CD14-positive monocyte (primary cell): ENCODE measurements around the gene TMED8. TPM values are rescaled to one million over a fixed set of nuclear protein-coding genes. Genes with fewer than 3 reads are reported as not detected.

ENCODE experiments used
- DNase-seq, 3 donors: peaks; one replicate each; pipeline ENCODE4 v3.0.0-alpha.2; 2011 to 2022
- H2AFZ ChIP-seq: 2 replicates; pipeline ENCODE4 v1.6.0; 2012; ENCODE audit warnings: mild to moderate bottlenecking, low read depth, low read length, inconsistent platforms; ENCODE audit not compliant: insufficient read depth, poor library complexity, severe bottlenecking
- H3K27ac ChIP-seq, 2 donors: 1 replicate in 1 of 2; 2 replicates in 1 of 2; pipeline ENCODE4 v1.5.1; 2012 to 2013; ENCODE audit warnings: low read length in 2 of 2, control low read depth in 1 of 2, inconsistent platforms in 1 of 2, low read depth in 1 of 2, mild to moderate bottlenecking in 1 of 2
- H3K27me3 ChIP-seq, 2 donors: one replicate each; pipeline versions ENCODE4 v1.6.0 to v1.6.1; 2011 to 2013; ENCODE audit warnings: low read length in 2 of 2; ENCODE audit not compliant: control insufficient read depth in 2 of 2, insufficient read depth in 2 of 2
- H3K36me3 ChIP-seq, 2 donors: replicated peaks in 1 of 2; 1 replicate in 1 of 2; 2 replicates in 1 of 2; pipeline versions ENCODE4 v1.5.1 to v1.6.1; 2012 to 2013; ENCODE audit warnings: low read length in 2 of 2, control low read depth in 1 of 2, inconsistent platforms in 1 of 2, mild to moderate bottlenecking in 1 of 2; ENCODE audit not compliant: insufficient read depth in 2 of 2, control insufficient read depth in 1 of 2
- H3K4me1 ChIP-seq, 2 donors: 1 replicate in 1 of 2; 2 replicates in 1 of 2; pipeline versions ENCODE4 v1.5.1 to v1.6.1; 2012 to 2013; ENCODE audit warnings: low read length in 2 of 2, control low read depth in 1 of 2, inconsistent platforms in 1 of 2, mild to moderate bottlenecking in 1 of 2, moderate library complexity in 1 of 2; ENCODE audit not compliant: insufficient read depth in 2 of 2, control insufficient read depth in 1 of 2
- H3K4me2 ChIP-seq: replicated peaks from 2 replicates; pipeline ENCODE3; 2012; ENCODE audit warnings: low read length, moderate library complexity, mild to moderate bottlenecking; ENCODE audit not compliant: poor library complexity, severe bottlenecking; ENCODE audit errors: extremely low read depth
- H3K4me3 ChIP-seq, 3 experiments: fragments of 200-600 bp in 1 of 3; sonication (generic) in 1 of 3; replicated peaks in 1 of 3; 1 replicate in 2 of 3; 2 replicates in 1 of 3; pipeline ENCODE4 v1.5.1; 2011 to 2013; ENCODE audit warnings: low read length in 3 of 3, mild to moderate bottlenecking in 3 of 3, control low read depth in 2 of 3, low read depth in 2 of 3, inconsistent platforms in 1 of 3, moderate library complexity in 1 of 3
- H3K79me2 ChIP-seq: 2 replicates; pipeline ENCODE4 v1.6.0; 2012; ENCODE audit warnings: mild to moderate bottlenecking, control low read depth, inconsistent platforms, low read length, moderate library complexity; ENCODE audit not compliant: insufficient read depth
- H3K9ac ChIP-seq: 2 replicates; pipeline ENCODE4 v1.6.0; 2017; ENCODE audit warnings: low read length, mild to moderate bottlenecking; ENCODE audit not compliant: insufficient read depth, poor library complexity, severe bottlenecking
- H3K9me3 ChIP-seq, 2 donors: replicated peaks in 1 of 2; 1 replicate in 1 of 2; 2 replicates in 1 of 2; pipeline versions ENCODE4 v1.5.1 to v1.6.1; 2012 to 2013; ENCODE audit warnings: low read length in 2 of 2, control low read depth in 1 of 2; ENCODE audit not compliant: control insufficient read depth in 1 of 2, insufficient read depth in 1 of 2
- H4K20me1 ChIP-seq: 2 replicates; pipeline ENCODE4 v1.6.0; 2012; ENCODE audit warnings: mild to moderate bottlenecking, low read length, control low read depth, moderate library complexity; ENCODE audit not compliant: insufficient read depth
- H3K27ac Mint-ChIP-seq, 7 donors: one replicate each; pipeline ENCODE4 v1.8.0; 2020; ENCODE audit warnings: mild to moderate bottlenecking in 7 of 7, mixed read lengths in 7 of 7, moderate library complexity in 6 of 7, inconsistent platforms in 2 of 7
- H3K27me3 Mint-ChIP-seq, 3 donors: one replicate each; pipeline ENCODE4 v1.8.0; 2021 to 2022; ENCODE audit warnings: low read depth in 3 of 3, mild to moderate bottlenecking in 3 of 3, mixed read lengths in 3 of 3, moderate library complexity in 3 of 3, inconsistent platforms in 1 of 3
- H3K36me3 Mint-ChIP-seq, 2 donors: one replicate each; pipeline ENCODE4 v1.8.0; 2020; ENCODE audit warnings: mixed read lengths in 2 of 2, inconsistent platforms in 1 of 2, mild to moderate bottlenecking in 1 of 2
- H3K4me1 Mint-ChIP-seq: one replicate; pipeline ENCODE4 v1.8.0; 2020; ENCODE audit warnings: mild to moderate bottlenecking, mixed read lengths
- H3K4me3 Mint-ChIP-seq, 2 donors: one replicate each; pipeline ENCODE4 v1.8.0; 2020; ENCODE audit warnings: mild to moderate bottlenecking in 2 of 2, mixed read lengths in 2 of 2, moderate library complexity in 1 of 2
- H3K9me3 Mint-ChIP-seq, 7 donors: one replicate each; pipeline ENCODE4 v1.8.0; 2020 to 2022; ENCODE audit warnings: mixed read lengths in 7 of 7, mild to moderate bottlenecking in 6 of 7, moderate library complexity in 6 of 7, inconsistent platforms in 2 of 7
- CTCF ChIP-seq: fragments of 200-600 bp; IDR thresholded peaks from one replicate; pipeline ENCODE4 v1.8.0; 2022; ENCODE audit warnings: antibody characterized with exemption, mild to moderate bottlenecking
- WGBS: methylation state at CpG from one replicate; pipeline ENCODE4 v1.1.5; 2013; ENCODE audit warnings: missing lambda C conversion rate; ENCODE audit not compliant: insufficient coverage; 5-methylcytosine and 5-hydroxymethylcytosine counted together
- intact Hi-C, 2 donors: fragments of 100-400 bp; cut with micrococcal nuclease; formaldehyde crosslinking; loops; one replicate each; pipeline versions ENCODE4 v1.15.0 to v1.15.1; 2023
- polyA minus RNA-seq: library from RNA; depleted of rRNA, polyadenylated mRNA; stranded (reverse); fragments of >200 nt; gene quantifications from 2 replicates; pipeline ENCODE4 v1.2.3, GENCODE V29; 2012
- polyA plus RNA-seq, 3 donors: library from polyadenylated mRNA; depleted of rRNA in 1 of 3; unstranded in 2 of 3; stranded (reverse) in 1 of 3; fragments of 300-500 nt in 2 of 3; fragments of >200 nt in 1 of 3; fragmentation: Illumina TruSeq in 2 of 3; gene quantifications; 1 replicate in 2 of 3; 2 replicates in 1 of 3; pipeline ENCODE4 v1.2.3, GENCODE V29; 2012 to 2021
- total RNA-seq, 12 experiments: library from RNA in 1 of 12; stranded (reverse) in 1 of 12; fragments of 120-200 nt in 1 of 12; gene quantifications; one replicate each; pipeline ENCODE4 v1.2.4 and lab custom pipeline; 2013 to 2026; ENCODE audit warnings: mixed read lengths in 6 of 12, inconsistent platforms in 1 of 12

TMED8 gene
- total RNA-seq (2013) = 9.6 TPM
- 1 to 10 TPM; 5.4 to 6.2 (median 6.1) TPM for polyA plus RNA-seq
- polyA minus RNA-seq = 5.8 and 7.2 TPM in 2 replicates
- total RNA-seq (lab: John Stamatoyannopoulos, UW) = 8.0 to 50.4 (median 32.6) reads per million in 11 experiments

DNA sequence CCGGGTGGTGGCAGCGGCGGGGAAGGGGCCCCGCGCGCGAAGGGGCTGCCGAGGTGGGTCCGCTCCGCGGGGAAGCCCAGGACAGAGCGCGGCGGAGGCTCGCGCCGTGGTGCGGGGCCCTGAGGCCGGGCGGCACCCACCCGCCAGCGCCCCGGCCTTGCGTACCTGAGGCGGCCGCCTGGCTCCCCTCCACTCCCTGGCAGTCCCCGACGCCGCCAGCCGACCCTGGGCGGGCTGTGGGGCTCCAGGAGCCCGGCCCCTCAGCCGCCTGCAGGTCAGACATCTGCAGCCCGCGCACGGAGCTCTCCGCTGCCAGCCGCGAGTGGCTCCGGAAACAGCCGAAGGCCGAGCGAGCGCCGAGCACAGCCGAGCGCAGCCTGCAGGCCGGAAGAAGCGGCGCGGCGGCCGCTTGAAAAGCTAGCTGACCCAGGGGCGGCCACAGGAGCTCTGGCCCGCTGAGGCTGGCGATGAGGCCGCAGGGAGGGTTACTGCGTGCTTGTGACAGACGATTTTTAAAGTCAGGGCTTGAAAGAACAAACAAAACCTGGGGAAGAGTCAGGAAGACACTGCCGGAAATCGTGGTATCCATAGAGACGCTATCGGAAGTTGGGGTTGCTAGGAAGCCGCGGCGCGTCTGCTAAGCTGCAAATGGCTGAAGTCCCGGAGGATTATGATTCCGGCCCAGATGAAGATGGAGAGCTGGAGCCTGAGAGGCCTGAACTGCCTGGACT lies at the start of gene TMED8, which contains the start of gene SAMD15:
TMED8 (minus strand) TSS at position 324 of the 731 bp plus-strand sequence; CDS start at position 283, 41 bp downstream.
SAMD15 (plus strand) TSS at position 609 of the 731 bp plus-strand sequence; CDS start at position 649, 40 bp downstream.
- Histone ChIP-seq H3K27ac (peak within 1 kb of the TSS; percentile 18 to 79), H4K20me1 (peaks cover 8% of the 10 kb centered on the region), H3K36me3 (no peaks in the 10 kb centered on the region), H3K4me1 (peaks cover 42 to 45% of the 10 kb centered on the region in 2 donors), H3K79me2 (peaks cover 45% of the 10 kb centered on the region), H3K4me3 (peak within 1 kb of the TSS; percentile 75 to 99 (median 89)), H3K9ac (peak within 1 kb of the TSS; percentile 87), H2AFZ (peak within 1 kb of the TSS; percentile 95), H3K27me3 (no peaks in the 10 kb centered on the region), H3K9me3 (no peaks in the 10 kb centered on the region), H3K4me2 (peak within 1 kb of the TSS; percentile 94)
- Mint-ChIP-seq H3K36me3 (peaks cover 3 to 8% of the 10 kb centered on the region in 2 donors), H3K4me1 (peaks cover 41% of the 10 kb centered on the region), H3K9me3 (peaks cover 0 to 2% (median 0%) of the 10 kb centered on the region in 7 donors), H3K4me3 (peak within 1 kb of the TSS; percentile 88 to 95), H3K27ac (peak within 1 kb of the TSS; percentile 43 to 93 (median 87)), H3K27me3 (peaks cover 0 to 2% (median 0%) of the 10 kb centered on the region in 3 donors)
- intact Hi-C loops = loop anchor here (5.0 kb wide), 2 partner anchors 55 to 80 kb away; partner anchors contain the start of genes AHSA1 (in 2 of the 2), GSTZ1 (in 2 of the 2), POMT2 (in 2 of the 2) and VIPAS39 (in 2 of the 2)
- no peak for TF ChIP-seq CTCF
- under 1% methylated on average over 69 of the region's 69 CpGs for WGBS
- DNase-seq = peak; percentile 63 to 71 (median 70)

GRCh38 chr14:77426396-77426795 lies 49.5 kb upstream of the TMED8 start:
- Histone ChIP-seq H2AFZ (no peak overlapping the region), H3K4me2 (no peak overlapping the region), H3K4me1 (no peaks in the 10 kb centered on the region), H4K20me1 (no peaks in the 10 kb centered on the region), H3K9me3 (no peaks in the 10 kb centered on the region), H3K27ac (no peak overlapping the region), H3K9ac (no peak overlapping the region), H3K4me3 (no peak overlapping the region), H3K79me2 (no peaks in the 10 kb centered on the region), H3K36me3 (peaks cover 77 to 99% of the 10 kb centered on the region in 2 donors), H3K27me3 (no peaks in the 10 kb centered on the region)
- Mint-ChIP-seq H3K36me3 (peaks cover 88 to 92% of the 10 kb centered on the region in 2 donors), H3K27me3 (peaks cover 0 to 4% (median 0%) of the 10 kb centered on the region in 3 donors), H3K4me1 (no peaks in the 10 kb centered on the region), H3K27ac (peak overlapping the region in 1 of 7 donors; percentile 36), H3K9me3 (peaks cover 0 to 3% (median 0%) of the 10 kb centered on the region in 7 donors), H3K4me3 (no peak overlapping the region)
- intact Hi-C loops = no loop called here
- DNase-seq = no peak
- TF ChIP-seq CTCF = no peak
- 100% methylated on average over 1 of the region's 3 CpGs for WGBS
